Measurements from ENCODE around the gene PREX1.

PREX1 gene

DNA sequence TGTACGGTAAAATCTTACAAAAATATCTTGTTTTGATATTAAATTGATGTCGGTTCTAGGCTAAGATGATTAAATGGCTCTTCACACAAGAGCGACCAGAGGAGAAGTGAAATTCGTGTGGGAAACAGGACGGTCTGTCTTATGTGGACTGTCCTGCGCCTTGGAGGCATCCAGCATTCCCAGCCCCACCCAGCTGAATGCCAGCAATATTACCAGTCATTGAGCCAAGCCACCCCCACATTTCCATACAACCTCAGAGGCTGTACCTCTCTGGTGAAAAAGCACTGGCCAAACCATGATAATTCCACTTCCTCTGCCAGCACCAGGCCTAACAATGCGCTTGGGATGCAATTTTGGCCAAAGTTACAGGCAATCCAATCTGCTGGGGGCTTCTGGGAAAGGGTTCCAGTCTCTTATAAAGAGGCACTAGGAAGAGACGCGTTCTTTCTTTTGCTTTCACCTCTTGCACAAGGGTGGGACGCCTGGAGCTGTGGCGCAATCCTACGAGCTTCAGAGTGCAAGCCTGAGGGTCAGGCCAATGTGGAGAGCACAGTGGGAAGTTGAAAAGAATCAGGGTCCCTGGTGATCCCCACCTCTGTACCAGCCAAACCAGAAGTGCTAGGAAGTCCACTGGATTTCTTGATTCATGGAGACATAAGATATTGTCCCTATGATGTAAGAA is 213.1 kb downstream of the PREX1 start:
- TF ChIP-seq, protein P1, sequence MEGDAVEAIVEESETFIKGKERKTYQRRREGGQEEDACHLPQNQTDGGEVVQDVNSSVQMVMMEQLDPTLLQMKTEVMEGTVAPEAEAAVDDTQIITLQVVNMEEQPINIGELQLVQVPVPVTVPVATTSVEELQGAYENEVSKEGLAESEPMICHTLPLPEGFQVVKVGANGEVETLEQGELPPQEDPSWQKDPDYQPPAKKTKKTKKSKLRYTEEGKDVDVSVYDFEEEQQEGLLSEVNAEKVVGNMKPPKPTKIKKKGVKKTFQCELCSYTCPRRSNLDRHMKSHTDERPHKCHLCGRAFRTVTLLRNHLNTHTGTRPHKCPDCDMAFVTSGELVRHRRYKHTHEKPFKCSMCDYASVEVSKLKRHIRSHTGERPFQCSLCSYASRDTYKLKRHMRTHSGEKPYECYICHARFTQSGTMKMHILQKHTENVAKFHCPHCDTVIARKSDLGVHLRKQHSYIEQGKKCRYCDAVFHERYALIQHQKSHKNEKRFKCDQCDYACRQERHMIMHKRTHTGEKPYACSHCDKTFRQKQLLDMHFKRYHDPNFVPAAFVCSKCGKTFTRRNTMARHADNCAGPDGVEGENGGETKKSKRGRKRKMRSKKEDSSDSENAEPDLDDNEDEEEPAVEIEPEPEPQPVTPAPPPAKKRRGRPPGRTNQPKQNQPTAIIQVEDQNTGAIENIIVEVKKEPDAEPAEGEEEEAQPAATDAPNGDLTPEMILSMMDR (IDR thresholded peaks at IDR 0.05; ENCODE audit: low read length, missing control alignments): no peak
- DNase-seq (ENCODE audit: low read depth): no peak
- no peak overlapping the region for H3K4me3 ChIP-seq (replicated peaks; ENCODE audit: low read depth, low read length)

DNA sequence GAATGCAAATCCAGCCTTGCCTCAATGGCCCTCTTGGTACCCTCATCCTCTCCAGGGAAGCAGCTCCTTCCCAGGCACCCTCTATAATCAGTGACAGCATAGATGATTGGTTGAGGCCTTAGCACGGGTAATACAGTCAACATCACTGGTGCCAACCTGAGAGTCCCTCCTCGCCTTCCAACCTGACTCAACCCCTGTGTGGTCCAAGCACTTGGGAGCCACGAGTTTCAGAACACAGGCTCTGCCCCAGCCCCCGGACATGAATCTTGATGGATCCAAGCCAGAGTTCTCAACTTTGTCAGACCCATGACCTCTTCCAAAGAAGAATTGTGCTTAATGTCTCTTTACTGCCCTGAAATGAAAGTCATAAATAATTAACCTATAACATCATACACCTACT is 213.9 kb downstream of the PREX1 start:
- no peak for DNase-seq (ENCODE audit: low read depth)
- no peak overlapping the region for H3K4me3 ChIP-seq (replicated peaks; ENCODE audit: low read depth, low read length)
- TF ChIP-seq, protein P1 (IDR thresholded peaks at IDR 0.05; ENCODE audit: low read length, missing control alignments): no peak

DNA sequence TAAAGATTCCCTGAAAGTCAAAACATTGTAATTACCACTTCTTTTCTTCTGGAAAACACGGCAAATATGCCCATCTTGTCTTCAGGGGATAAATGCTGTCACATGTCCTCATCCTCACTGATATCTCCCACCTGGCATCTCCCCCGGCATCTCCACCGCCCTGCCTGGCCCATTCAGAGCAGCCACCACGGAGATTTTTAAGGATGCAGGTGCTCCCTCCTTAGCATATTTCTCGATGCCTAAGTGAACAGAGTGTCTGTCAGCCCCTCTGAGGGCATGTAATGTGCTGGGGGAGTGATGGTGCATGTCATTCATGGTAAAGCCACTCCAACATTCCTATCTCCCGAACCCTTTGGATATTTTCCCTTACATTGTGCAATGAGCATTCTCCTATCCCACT is 215.5 kb downstream of the PREX1 start:
- TF ChIP-seq, protein P1 (IDR thresholded peaks at IDR 0.05; ENCODE audit: low read length, missing control alignments): no peak
- H3K4me3 ChIP-seq (replicated peaks; ENCODE audit: low read depth, low read length): no peak overlapping the region
- no peak for DNase-seq (ENCODE audit: low read depth)

DNA sequence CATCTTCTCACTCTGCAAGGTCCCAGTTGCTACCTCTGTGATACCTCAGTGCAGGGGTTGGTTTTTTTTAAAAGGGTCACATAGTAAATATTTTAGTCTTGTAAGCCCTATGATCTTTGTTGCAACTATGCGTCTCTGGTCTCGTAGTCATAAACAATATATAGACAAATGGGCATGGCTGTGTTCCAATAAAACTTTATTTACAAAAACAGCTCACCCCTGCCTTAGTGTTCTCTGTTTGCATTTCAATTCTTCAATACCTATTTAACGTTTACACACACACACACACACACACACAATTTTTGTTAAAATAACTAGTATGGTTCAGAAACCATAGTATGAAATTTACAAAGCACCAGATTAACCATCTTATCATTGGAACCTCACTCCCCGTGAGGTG is 216.8 kb downstream of the PREX1 start:
- TF ChIP-seq, protein P1 (IDR thresholded peaks at IDR 0.05; ENCODE audit: low read length, missing control alignments): no peak
- no peak for DNase-seq (ENCODE audit: low read depth)
- no peak overlapping the region for H3K4me3 ChIP-seq (replicated peaks; ENCODE audit: low read depth, low read length)

DNA sequence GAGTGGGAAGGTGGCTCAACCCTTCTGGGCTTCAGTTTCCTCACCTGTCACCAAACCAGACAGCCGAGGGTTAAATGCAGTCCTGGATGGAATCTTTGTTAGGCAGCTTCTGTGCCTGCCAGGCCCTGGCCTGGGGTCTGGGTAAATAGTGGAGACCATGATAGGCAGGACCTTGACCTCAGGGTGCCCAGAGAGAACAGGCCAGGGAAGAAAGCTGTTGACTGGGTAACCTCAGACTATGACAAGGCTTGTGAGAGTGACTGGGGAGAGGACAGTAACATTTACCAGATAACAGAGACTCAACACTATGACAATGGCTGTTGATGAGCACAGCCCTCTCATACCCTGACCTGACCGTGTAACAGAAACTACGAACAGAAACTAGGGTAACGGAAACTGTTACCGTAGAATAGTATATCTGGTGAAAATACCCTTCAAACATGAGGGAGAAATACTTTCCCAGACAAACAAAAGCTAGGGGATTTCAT is 218.3 kb downstream of the PREX1 start:
- H3K4me3 ChIP-seq (replicated peaks; ENCODE audit: low read depth, low read length): no peak overlapping the region
- DNase-seq (ENCODE audit: low read depth): no peak
- TF ChIP-seq, protein P1 (IDR thresholded peaks at IDR 0.05; ENCODE audit: low read length, missing control alignments): no peak

DNA sequence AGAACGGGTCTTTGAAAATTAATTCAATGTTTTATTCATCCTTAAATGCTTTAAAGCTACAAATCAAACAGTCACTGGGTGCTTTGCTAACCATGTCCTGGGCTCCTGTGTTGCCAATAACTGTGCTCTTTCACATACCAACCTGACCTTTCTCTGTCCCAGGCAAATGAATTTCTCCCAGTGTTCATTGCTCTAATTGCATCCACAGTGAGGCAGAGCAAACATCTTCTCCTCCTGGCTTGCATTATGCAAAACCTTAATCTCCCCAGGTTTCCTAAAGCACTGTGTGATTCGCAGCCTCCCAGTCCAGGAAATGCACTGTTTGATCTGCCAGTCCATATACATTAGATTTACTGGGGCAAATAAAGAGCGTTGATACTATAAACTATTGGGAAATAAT is 219.0 kb downstream of the PREX1 start:
- TF ChIP-seq, protein P1 (IDR thresholded peaks at IDR 0.05; ENCODE audit: low read length, missing control alignments): no peak
- DNase-seq (ENCODE audit: low read depth): no peak
- H3K4me3 ChIP-seq (replicated peaks; ENCODE audit: low read depth, low read length): no peak overlapping the region

DNA sequence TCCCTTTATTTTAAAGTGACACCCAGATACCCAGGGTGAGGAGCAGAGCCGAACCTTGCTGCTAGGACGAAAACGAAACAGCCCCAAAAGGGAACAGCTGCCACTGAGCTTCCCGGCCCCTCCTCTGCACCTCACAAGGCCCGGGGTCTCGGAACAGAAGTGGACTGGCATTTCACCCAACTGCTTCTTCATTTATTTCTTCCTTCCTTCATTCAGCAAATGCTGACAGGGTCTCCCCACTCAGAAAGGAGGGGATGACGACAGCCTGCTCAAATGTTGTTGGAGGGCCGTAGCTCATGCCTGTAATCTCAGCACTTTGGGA is 220.3 kb downstream of the PREX1 start:
- TF ChIP-seq, protein P1 (IDR thresholded peaks at IDR 0.05; ENCODE audit: low read length, missing control alignments): no peak

More for the DNA sequence above, 220.3 kb downstream of the PREX1 start:
- DNase-seq (ENCODE audit: low read depth): no peak
- H3K4me3 ChIP-seq (replicated peaks; ENCODE audit: low read depth, low read length): no peak overlapping the region
